GM19452 (cell line): ENCODE measurements around the gene MGAM2.

Experiments used
- ATAC-seq: cut with Tn5 transposase; IDR thresholded peaks from one replicate; pipeline ENCODE4 v1.9.1; 2021; ENCODE audit not compliant: unreplicated experiment

Gene MGAM2

GRCh38 chr7:142174441-142174840 lies 62.9 kb downstream of the MGAM2 start:
- ATAC-seq: no peak

- ATAC-seq: no peak
Observed at GRCh38 chr7:142175594-142175993, 64.1 kb downstream of the MGAM2 start.

- no peak for ATAC-seq
Observed at GRCh38 chr7:142176901-142177300, 65.4 kb downstream of the MGAM2 start.

GRCh38 chr7:142177869-142178268 lies 66.4 kb downstream of the MGAM2 start:
- ATAC-seq: no peak

- ATAC-seq: no peak
Observed at GRCh38 chr7:142180426-142180825, 68.9 kb downstream of the MGAM2 start.

- no peak for ATAC-seq
Observed at GRCh38 chr7:142181211-142181610, 69.7 kb downstream of the MGAM2 start.

- no peak for ATAC-seq
Observed at GRCh38 chr7:142181966-142182365, 70.4 kb downstream of the MGAM2 start.

GRCh38 chr7:142185069-142185468 lies 73.6 kb downstream of the MGAM2 start:
- no peak for ATAC-seq

- ATAC-seq: no peak
Observed at GRCh38 chr7:142185801-142186200, 74.3 kb downstream of the MGAM2 start.

GRCh38 chr7:142188154-142188553 lies 76.6 kb downstream of the MGAM2 start:
- no peak for ATAC-seq

GRCh38 chr7:142188846-142189245 lies 77.3 kb downstream of the MGAM2 start:
- ATAC-seq: no peak

GRCh38 chr7:142194201-142194600 lies 82.7 kb downstream of the MGAM2 start:
- no peak for ATAC-seq

- ATAC-seq: no peak
Observed at GRCh38 chr7:142196066-142196840, 84.7 kb downstream of the MGAM2 start.

- ATAC-seq: no peak
Observed at GRCh38 chr7:142200206-142200605, 88.7 kb downstream of the MGAM2 start.

- ATAC-seq: no peak
Observed at GRCh38 chr7:142228537-142229104, 117.1 kb downstream of the MGAM2 start.

- ATAC-seq: no peak
Observed at GRCh38 chr7:142231716-142232115, 120.2 kb downstream of the MGAM2 start.

GRCh38 chr7:142240546-142240945 lies 129.0 kb downstream of the MGAM2 start:
- ATAC-seq: no peak

- ATAC-seq: no peak
Observed at GRCh38 chr7:142243823-142244222, 132.3 kb downstream of the MGAM2 start.

- ATAC-seq: no peak
Observed at GRCh38 chr7:142248166-142249160, 136.9 kb downstream of the MGAM2 start.

- ATAC-seq: no peak
Observed at GRCh38 chr7:142249918-142250317, 138.4 kb downstream of the MGAM2 start.

GRCh38 chr7:142250705-142251104 lies 139.2 kb downstream of the MGAM2 start:
- no peak for ATAC-seq

- ATAC-seq: no peak
Observed at GRCh38 chr7:142257958-142258357, 146.4 kb downstream of the MGAM2 start, which contains the start of gene PRSS58. Gene PRSS58, minus strand, starts transcription at chr7:142258058. Its CDS starts 351 bp downstream, at chr7:142257707.
